HG03066 (cell line): ENCODE data around the gene AOPEP.

ENCODE experiments used
- ATAC-seq: cut with Tn5 transposase; IDR thresholded peaks from one replicate; pipeline ENCODE4 v1.9.1; 2021; ENCODE audit warnings: low read depth; ENCODE audit not compliant: unreplicated experiment

Gene AOPEP

DNA sequence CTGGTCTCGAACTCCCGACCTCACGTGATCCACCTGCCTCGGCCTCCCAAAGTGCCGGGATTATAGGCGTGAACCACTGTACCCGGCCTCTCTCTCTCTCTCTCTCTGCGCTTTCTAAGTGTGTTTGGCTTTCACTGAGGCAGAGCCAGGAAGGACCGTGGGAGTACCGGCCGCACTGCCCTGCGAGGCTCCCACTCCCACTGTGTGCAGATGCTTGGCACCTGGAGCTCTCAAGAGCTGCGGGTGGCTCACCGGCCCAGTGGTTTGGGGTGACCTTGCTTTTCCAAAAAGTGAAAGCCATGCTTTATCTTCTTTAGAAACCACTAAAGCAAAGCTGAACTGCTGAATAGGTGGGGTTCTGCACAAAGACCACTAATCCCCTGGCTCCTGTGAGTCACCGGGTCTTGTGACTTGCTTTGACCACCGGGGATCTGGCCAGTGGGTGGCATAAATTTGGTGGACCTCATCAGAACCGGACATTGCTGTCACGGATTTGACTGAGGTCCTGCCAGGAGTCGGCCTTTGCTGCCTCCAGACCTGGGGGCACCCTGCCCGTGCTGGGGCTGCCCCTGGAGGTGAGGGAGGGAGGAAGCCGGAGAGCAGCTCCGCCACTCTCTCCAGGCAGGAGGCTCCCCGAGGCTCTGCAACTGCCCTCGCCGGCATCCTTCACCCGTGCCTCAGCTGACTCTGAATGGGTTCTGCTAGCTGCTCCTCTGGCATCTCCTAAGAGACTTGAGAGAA is 362.1 kb downstream of the AOPEP start:
- ATAC-seq = no peak

DNA sequence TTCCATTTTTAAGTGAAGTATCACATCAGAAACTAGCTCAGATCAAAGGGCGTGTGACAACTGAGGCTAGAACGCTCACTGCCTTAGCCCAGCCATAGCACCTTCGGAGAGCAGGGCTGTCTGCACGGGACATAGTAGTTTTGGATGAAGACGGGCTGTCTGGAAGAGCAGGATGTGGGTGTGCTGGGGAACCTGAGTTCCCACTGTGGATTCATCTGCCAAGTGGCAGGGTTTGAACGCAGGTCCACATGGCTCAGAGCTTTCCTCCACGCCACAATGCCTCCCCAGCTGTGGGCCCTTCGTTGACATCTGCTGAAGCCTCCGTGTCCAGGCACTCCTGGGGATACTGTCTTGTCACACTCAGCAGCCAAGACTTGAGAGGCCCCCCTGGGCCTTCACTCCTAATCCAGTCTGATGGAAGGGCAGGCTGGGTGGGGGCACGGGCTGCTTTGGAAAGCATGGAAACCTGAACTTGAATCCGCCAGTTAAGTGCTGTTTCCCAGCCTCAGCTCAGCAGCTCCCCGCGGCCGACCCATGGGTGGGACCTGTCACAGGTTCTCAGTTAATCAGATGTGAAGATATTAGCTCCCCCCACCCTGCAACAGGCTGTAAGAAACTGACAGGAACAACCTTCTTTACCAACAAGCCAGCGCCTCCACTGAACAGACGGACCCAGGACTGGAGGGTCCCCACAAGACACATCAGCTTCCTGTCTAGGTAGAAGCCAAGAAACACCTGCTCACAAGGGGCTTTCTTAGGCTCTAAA is 362.9 kb downstream of the AOPEP start:
- no peak for ATAC-seq

DNA sequence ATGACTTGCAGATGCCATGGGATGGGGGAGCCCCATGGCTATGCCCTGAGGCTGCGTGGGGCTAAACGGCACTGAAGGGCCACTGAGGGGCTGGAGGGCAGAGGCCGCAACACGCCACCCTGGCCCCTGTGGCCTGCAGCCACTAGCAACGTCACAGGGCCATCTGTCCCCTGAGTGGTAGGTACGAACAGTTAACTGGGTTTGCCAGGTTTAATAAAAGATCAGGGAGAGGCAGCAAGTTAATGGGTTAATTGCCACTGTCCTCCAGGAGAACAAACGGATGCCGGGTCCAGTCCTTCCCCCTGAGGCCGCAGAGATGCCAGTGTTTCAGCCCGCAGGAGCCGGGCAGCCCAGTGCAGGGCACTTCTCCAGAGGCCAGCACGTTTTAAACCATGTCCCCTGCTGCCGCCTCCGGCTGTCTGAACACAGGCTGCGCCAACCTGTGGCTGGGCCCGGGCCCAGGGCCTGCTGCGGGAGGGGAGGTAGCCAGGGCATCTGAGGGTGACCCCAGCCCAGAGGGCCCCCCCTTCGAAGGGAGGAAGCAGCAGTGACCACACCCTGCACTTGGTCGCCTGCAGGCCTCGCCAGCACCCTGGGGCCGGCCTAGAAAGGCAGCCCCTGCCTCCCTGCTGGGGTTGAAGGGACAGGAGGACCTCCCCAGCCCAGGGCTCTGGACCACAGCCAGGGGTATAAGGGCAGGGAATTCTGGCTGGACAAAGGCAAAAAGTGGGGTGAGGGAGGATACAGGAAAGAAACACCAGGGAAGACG is 363.7 kb downstream of the AOPEP start:
- no peak for ATAC-seq

DNA sequence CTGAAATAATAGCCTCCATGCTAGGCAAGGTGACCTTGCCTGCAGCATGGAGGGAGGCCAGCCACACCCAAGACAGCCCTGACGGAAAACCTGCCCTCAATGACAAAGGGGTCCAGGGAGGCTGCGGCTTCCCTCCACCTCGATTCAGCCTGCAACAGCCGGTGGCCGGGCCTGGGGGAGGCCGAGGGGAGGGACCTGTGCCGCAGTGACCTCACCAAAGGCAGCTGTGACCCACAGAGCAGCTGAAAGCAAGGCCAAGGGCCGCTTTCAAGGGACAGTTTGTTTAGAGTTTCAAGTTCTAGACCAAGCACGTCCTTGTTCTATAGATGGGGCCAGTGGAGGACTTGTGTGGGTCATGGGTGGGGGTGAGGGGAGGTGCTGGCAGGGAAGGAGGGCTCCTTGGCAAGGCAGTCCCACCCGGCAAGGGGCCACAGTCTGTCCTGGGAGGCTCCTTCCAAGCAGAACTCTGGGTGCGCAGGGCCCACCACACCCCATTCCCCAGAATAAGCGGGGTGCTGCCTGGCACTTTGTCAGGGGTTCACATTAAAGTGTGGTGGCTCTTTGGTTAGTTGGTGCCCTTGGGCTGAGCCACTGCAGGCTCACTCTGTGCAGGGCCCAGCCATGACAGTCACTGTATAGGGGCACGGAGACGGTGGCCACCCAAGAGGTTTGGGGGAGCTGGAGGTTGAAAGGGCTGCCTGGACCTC is 364.5 kb downstream of the AOPEP start:
- no peak for ATAC-seq

DNA sequence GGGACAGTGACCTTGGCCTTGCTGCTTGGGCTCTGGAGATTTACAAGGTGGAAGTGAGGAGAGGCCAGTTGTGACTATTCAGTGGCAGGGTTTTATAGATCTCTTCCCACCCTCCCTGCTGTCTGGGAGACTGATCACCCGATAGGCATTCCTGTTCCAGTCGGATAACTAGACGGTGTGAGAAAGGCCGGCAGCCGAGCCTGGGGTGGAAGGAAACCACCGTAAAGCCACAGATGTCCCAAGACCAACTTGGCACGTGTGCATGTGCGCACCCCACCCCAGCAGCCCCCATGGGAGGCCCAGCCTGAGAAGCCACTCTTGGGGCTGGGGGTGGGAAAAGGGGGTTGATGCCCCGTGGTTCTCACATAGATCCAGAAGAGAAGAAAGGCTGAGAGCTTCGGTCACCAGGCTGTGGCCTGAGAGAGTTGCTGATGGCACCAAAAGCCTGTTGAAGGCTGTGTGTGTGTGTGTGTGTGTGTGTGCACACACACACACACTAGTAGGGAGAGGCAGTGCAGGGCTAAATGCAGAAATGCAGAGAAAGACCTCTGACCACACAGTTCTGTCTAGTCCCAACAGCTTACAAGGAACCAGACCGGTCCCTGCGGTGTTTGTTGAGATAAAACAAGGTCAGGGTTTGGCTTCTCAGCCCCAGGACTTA is 365.2 kb downstream of the AOPEP start:
- no peak for ATAC-seq

DNA sequence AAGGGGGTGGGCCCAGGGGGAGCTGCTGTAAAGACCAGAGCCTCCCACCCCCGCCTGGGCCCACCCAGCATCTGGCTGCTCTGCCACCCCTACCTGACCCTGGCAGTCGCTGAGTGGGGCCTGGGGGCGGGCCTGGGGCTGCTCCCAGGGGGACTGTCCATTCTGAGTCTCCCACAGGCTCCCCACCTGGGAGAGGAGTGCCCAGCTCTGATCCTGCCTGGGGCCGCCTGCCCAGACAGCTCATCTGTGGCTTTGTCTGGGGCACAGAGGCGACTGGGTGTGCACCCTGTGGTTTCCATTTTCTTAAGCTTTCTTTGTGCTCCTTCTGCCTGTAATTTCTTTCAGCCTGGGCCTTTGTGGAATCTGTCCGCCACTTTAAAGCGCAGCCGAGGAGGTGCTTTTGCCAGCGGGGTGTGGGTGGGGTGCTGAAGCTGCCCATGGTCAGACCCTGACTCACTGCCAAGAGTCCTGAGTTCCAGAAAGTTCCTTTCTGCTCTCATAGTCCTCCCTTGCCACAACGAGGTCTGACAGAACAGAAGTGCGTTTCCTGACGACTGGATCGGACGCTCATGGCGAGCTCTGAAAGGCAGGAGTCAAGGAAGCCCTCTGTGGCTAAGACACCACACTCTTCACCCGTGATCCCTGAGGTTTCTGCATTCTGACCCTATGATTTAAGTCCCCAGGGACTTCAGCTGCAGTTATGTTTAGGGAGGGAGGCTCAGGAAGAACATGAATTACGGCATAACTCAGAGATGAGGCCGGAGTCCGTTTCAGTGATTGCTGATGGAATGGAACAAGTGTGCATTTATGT is 366.0 kb downstream of the AOPEP start:
- ATAC-seq = no peak

DNA sequence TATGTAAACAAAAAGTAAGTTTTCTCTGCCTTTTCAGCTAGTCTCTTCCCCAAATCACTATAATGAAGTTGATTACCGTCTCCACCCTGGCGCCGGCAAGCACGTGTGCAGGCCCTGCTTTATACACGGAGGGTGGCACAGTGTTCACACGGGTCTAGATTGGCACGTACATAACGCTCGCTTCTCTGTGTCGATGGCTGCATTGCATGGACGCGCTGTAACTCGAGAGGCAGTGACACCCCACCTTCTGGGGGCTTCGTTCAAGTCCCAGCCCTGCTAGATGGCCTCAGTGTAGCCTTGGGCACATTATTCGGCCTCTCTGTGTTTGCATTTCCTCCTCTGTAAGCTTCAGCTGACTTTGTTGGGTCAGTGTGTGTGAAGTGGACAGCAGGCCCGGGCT is 367.1 kb downstream of the AOPEP start:
- ATAC-seq = no peak

DNA sequence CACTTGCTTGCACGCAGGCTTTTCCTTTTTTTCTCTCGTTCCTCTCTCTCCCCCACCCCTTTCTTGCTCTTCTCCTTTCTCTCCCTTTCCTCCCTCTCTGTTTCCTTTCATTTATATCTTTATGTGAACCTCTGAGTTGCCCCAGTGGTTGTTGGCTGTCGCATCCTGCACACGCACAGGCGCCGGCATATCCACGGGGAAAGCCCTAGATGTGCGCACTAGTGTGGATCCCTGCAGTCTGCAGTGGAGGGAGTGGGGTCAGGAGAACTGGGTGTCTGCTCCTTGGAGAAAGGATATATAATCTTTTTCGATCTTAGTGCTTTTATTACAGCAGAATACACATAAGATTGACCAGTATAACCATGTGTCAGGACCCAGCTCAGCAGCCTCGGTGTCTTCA is 367.5 kb downstream of the AOPEP start:
- no peak for ATAC-seq

DNA sequence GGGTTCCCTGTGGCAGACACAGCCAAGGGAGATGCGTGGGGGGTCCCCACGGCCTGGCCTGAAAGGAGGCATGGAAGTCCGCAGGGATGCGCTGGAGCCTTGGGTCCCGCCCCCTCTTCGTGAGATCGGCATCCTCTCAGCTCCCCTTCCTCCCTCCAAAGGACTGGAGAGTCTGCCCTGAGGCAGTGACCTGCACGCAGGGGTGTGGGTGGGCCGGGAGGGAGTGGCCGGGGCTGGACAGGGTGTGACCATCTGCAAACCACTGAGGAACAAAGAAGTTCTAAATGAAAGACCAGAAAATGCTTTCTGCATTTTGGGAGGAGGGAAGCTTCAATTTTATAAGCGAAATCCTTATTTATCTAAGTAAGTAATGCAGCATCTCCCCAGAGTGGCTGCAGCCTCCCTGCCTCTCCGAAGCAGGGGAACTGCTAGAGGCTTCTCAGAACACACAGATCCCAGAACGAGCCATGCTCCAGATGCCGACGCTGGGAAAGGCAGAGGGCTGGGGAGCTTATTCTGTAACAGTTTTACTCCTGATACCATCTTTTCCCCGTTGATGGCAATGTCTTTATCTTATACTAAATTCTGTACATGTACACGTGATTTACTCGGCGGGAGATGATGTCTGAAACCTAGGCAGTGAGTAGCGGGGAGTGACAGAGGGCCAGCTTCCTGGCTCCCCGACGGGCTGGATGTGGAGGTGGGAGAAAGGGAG is 369.3 kb downstream of the AOPEP start:
- no peak for ATAC-seq

DNA sequence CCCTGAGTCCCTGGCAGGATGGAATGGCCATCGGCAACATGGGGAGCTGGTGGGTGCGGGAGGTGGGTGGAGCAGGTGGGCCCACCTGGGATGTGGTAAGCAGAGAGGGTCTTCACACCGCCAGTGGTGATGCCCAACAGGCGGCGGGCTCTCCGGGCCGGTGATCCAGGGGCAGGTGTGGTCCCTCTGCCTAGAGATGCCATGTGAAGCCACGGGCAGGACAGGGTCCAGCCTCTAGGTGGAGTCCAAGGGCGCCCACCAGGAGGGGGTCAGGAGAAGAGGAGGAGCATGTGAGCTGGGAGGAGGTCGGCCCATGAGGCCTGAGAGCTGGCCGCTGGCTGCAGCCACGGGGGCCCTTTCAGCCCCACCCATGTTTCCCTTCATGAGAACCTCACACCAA is 369.9 kb downstream of the AOPEP start:
- ATAC-seq = no peak

DNA sequence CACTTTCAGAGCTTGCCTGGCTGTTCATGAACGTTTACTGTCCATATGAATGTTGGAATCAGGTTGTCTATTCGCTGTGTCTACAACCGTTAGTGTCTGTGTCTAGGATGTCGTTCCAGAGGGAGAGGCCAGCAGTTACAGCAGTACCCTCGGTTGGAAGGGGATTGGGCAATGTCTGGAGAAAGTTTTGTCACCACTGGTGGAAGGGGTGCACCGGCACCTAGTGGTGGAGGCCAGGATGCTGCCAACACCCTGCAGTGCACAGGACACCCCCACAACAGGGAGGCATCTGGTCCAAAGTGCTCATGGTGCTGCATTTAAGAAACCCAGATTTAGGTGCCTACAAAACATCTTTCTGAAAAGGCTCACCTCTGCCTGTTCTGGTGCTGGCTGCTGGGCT is 370.3 kb downstream of the AOPEP start:
- ATAC-seq = no peak

DNA sequence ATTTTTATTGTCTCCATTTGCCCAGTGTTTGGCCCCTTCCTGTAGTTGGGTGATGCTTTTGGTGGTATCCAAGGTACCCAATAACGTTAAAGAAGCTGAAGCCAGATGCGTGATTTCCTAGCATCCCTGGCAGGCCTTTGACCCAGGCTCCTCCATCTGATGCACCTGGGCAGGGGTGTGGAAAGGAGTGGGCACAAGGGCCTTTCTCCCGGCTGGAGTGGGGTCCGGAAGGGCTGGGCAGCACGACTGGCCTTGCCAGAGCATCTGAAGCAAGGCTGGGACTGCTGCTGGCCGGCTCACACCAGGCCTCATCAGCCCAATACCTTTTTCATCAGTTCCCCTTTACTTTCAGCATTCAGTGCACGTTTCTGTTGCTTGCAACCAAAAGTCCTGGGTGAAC is 370.8 kb downstream of the AOPEP start:
- ATAC-seq = no peak

DNA sequence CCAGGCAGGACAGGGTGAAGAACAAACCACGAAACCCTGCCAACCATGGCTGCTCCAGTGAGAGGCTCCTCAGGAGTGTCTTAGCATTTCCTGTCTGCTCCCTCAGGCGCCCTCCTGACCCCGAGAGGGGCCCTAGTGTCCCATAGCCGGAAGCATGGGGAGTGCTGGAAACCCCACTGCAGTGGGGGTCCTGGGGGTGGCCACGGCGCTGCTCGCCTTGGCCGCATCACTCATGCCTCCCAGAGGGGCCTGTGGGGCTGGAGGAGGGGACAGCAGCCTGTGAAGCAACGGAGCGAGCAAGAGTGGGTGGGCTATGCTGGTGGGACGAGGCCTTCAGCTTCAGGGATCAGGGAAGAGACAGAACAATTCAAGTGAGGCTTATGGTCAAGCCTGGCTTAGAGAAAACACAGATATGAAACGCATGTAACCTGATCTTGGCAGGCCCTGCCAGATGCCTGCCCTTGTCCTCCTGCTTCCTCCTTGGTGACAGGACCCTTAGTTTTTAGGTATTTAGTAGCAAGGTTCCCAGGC is 372.0 kb downstream of the AOPEP start:
- no peak for ATAC-seq

DNA sequence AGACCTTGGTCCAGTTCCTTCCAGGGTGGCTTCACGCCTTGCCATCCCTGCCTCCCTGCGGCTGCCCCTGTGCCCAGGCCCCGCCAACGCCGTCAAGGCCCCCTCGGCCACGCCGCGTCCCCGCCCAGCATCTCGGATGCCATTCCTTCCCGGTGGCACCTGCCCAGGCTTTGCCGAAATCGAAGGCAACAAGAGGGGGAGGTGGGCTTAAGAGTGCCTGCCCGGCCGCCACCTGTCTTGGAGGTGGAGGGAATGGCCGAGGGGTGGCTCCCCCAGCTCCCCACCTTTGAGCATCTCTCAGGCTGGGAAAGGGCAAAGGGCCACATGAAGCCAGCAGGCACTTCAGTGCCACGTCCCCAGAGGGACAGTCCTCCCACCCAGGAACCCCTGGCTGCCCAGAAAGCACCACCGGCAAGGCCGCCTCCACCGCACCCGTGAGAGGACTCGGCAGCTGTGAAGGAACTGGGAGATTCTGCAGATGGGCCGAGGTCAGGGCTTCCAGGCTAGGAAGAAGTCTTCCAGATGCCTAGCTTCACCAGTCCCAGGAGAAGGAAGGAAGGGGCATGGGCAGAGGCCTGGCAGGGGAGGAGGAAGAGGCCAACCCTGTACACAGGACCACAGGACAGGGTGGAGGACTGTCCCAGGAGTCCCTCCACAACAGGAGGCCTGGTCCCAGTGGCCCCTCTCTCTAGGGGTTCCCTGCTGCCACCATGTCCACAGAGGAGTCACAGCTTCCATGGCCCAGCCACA is 373.0 kb downstream of the AOPEP start:
- ATAC-seq = no peak

DNA sequence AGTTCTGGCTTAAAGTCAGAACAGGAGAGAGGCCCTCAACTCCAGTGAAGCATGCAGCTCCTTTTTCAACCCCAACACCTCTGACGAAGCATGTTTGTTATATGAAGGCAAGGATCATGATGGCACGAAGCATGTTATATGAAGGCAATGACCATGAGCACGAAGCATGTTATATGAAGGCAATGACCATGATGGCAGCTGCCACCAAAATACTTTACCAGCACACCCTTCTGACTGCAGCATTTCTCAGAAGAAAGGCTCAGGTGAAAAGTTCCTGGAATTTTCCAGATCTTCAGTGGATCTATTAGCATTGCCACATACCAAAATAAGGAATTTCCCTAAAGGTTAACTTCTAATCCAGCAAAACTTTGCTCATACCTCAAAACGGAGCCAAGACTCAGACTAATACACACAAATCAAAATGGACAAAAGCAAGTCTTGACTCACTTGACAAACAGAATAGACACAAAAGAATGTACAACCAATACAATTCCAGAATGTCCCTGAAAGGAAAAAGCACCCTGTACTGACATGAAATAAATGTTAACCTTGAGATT is 373.6 kb downstream of the AOPEP start:
- no peak for ATAC-seq

DNA sequence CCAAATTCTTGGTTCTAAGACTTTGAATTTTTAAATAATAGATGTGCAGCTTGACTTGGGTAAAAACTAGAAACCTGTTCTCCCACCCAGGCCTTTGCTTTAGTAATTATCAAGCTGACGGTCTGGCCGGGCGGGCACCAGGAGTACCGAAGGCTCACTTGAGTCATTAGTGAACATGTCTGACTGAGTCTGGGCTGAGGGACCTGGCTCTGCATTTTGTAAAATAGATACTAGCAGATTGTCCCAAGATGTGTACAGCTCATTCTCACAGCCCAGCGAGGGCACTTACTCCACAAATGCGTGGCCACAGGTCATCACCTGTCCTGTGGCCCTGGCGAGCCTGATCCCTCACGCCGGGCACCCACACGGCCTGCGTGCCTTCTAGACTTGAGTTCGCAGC is 374.8 kb downstream of the AOPEP start:
- ATAC-seq = no peak

DNA sequence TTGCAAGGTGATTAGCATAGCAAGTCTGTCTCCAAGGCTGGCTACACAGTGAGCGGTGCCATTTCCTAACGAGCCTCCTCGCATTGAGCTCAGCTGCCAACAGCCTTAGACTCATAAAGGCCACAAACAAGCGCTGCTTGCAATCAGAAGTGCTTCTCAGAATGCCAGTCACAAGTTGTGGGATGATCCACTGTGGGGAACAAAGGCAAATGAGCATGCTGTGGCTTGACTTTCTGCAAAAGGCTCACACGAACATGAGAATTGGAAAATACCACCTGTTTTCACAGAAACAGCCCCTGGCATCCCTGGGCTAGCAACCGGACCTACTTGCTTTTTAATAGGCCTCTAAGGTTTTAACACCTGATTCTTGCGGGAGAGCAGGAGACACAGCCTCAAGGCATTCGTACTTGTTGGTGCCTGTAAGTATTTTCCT is 375.5 kb downstream of the AOPEP start:
- ATAC-seq = no peak

DNA sequence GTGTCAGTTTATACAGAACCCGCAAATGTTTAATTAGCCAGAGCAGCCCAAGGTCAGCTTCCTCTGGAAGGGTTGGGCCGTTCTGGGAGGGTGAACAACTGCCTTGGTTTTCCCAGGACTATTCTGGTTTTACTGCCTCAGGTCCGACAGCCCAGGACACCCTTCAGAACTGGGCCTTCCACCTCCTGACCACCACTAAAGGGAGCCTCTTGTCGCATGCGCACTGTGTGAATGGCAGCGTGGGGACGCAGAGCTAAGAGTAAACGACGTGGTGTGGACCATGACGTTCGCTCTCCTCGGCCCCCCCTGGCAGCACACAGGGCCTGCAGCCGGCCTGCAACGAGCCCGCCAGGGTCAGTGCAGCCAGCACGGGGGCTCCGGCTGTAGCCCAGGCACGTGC is 376.1 kb downstream of the AOPEP start:
- ATAC-seq = no peak
